Upper lobe of left lung (tissue), 6 donors: ENCODE measurements around the gene SEMA6A. TPM values are rescaled to one million over a fixed set of nuclear protein-coding genes. Genes with fewer than 3 reads are reported as not detected.

Experiments used
- ATAC-seq, 2 donors: fragments of 200-7000 bp; cut with Tn5 transposase; one replicate each; pipeline ENCODE4 v1.9.1; 2022; ENCODE audit warnings: mild to moderate bottlenecking in 2 of 2, moderate library complexity in 2 of 2; ENCODE audit not compliant: low FRiP score in 2 of 2
- DNase-seq, 2 donors: peaks; one replicate each; pipeline ENCODE4 v3.0.0-alpha.2; 2019 to 2020
- H3K27ac ChIP-seq, 4 donors: fragments of 200-600 bp; sonication (generic); one replicate each; pipeline ENCODE4 v1.5.1; 2016 to 2019
- H3K27me3 ChIP-seq, 4 donors: fragments of 200-600 bp; sonication (generic); one replicate each; pipeline ENCODE4 v1.5.1; 2017 to 2019
- H3K36me3 ChIP-seq, 4 donors: fragments of 200-600 bp; sonication (generic); one replicate each; pipeline ENCODE4 v1.5.1; 2016 to 2019
- H3K4me1 ChIP-seq, 4 donors: fragments of 200-600 bp; sonication (generic); one replicate each; pipeline ENCODE4 v1.5.1; 2018 to 2019
- H3K4me3 ChIP-seq, 4 donors: fragments of 200-600 bp; sonication (generic); one replicate each; pipeline ENCODE4 v1.5.1; 2017 to 2019; ENCODE audit warnings: mild to moderate bottlenecking in 2 of 4, moderate library complexity in 1 of 4
- H3K9me3 ChIP-seq, 4 donors: fragments of 200-600 bp; sonication (generic); one replicate each; pipeline ENCODE4 v1.5.1; 2018 to 2019
- EP300 ChIP-seq, 4 donors: sonication (generic); formaldehyde crosslinking; IDR thresholded peaks; one replicate each; pipeline ENCODE4 v1.5.1; 2017; ENCODE audit warnings: antibody characterized with exemption in 4 of 4, control low read depth in 2 of 4
- POLR2A ChIP-seq, 4 donors: fragments of 450-650 bp; IDR thresholded peaks; one replicate each; pipeline ENCODE4 v1.5.1; 2016 to 2017; ENCODE audit warnings: antibody characterized with exemption in 4 of 4, mild to moderate bottlenecking in 2 of 4
- POLR2AphosphoS5 ChIP-seq, 2 donors: sonication (generic); formaldehyde crosslinking; IDR thresholded peaks; one replicate each; pipeline ENCODE4 v1.5.1; 2017; ENCODE audit warnings: antibody characterized with exemption in 2 of 2
- WGBS, 2 donors: methylation state at CpG; one replicate each; pipeline ENCODE4 v1.1.5; 2017 to 2018; 5-methylcytosine and 5-hydroxymethylcytosine counted together
- total RNA-seq, 6 donors: library from RNA; depleted of rRNA in 4 of 6; stranded (reverse); fragments of >200 nt in 4 of 6; gene quantifications; one replicate each; pipeline versions ENCODE4 v1.1.0 to v1.2.1, GENCODE V29; 2016 to 2021
- TF ChIP-seq, protein P1 (sequence below), 6 experiments: fragments of 450-650 bp in 4 of 6; fragments of 200-600 bp in 2 of 6; sonication (generic) in 2 of 6; IDR thresholded peaks; one replicate each; pipeline ENCODE4 v1.5.1; 2016 to 2019; ENCODE audit warnings: antibody characterized with exemption in 6 of 6
- donor health status: DM: no; HTN: no; CAD: no; lungs with moderate emphysema.
- donor health status: DM: no; HTN: yes; CAD: no; lungs with severe emphysema.

The SEMA6A gene
- total RNA-seq, 6 donors from 2014 or later: 17.1 to 66.5 (median 26.9) TPM

DNA sequence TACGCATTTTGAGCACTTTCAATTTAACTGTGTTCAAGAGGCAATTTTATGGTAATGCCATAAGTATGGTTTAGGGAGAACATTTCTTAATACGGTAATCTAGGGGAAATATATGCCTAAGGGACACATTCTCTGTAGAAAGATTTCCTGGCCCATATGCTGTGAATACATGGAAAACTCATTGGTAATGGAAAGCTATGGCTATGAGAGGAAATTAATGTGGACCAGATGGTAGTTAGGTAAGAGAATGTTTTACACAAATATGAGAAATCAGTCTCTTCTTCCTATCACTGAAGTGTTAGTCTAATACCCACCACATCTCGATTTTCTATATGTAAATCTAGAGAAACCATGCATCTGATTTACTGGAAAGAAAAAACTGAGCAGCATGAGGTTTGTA lies 105.0 kb downstream of the SEMA6A start:
- no peak for DNase-seq
- Histone ChIP-seq H3K9me3 (peaks cover 0 to 3% (median 1%) of the 10 kb centered on the region in 4 donors), H3K4me3 (no peak overlapping the region), H3K36me3 (peaks cover 0 to 15% (median 6%) of the 10 kb centered on the region in 4 donors), H3K4me1 (peaks cover 0 to 3% (median 0%) of the 10 kb centered on the region in 4 donors), H3K27ac (no peak overlapping the region), H3K27me3 (no peaks in the 10 kb centered on the region)
- ATAC-seq: no peak
- WGBS, 2 donors: 63 to 82% methylated on average over 3 of the region's 3 CpGs
- TF ChIP-seq POLR2A (IDR thresholded peaks at IDR 0.05): no peak
- TF ChIP-seq, protein P1, sequence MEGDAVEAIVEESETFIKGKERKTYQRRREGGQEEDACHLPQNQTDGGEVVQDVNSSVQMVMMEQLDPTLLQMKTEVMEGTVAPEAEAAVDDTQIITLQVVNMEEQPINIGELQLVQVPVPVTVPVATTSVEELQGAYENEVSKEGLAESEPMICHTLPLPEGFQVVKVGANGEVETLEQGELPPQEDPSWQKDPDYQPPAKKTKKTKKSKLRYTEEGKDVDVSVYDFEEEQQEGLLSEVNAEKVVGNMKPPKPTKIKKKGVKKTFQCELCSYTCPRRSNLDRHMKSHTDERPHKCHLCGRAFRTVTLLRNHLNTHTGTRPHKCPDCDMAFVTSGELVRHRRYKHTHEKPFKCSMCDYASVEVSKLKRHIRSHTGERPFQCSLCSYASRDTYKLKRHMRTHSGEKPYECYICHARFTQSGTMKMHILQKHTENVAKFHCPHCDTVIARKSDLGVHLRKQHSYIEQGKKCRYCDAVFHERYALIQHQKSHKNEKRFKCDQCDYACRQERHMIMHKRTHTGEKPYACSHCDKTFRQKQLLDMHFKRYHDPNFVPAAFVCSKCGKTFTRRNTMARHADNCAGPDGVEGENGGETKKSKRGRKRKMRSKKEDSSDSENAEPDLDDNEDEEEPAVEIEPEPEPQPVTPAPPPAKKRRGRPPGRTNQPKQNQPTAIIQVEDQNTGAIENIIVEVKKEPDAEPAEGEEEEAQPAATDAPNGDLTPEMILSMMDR (IDR thresholded peaks at IDR 0.05): no peak

DNA sequence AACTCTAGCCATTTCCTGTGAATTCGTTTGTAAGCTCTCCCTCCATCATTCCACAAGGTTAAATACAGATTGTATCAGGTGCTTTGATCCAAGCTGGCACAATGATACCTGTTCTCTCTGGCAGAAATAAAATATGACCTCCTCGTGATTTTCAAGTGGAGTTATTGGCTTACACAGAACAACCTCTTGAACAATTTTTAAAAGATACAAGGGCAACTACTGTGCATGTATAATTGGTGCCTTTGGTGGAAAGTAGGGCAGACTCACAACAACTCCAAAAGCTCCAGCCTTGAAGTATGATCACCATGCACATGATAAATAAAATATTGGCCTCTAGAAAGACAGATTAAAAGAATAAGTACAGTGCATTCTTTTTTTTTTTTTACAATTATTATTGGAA lies 106.0 kb downstream of the SEMA6A start:
- no peak for DNase-seq
- no peak for ATAC-seq
- Histone ChIP-seq H3K27me3 (no peaks in the 10 kb centered on the region), H3K27ac (no peak overlapping the region), H3K4me1 (peaks cover 0 to 3% (median 0%) of the 10 kb centered on the region in 4 donors), H3K36me3 (peaks cover 0 to 24% (median 6%) of the 10 kb centered on the region in 4 donors), H3K9me3 (peaks cover 0 to 3% (median 1%) of the 10 kb centered on the region in 4 donors), H3K4me3 (no peak overlapping the region)
- 82 to 95% methylated on average over 2 of the region's 2 CpGs for WGBS, 2 donors
- no peak for TF ChIP-seq EP300 (IDR thresholded peaks at IDR 0.05)
- no peak for TF ChIP-seq POLR2A (IDR thresholded peaks at IDR 0.05)
- TF ChIP-seq, protein P1 (IDR thresholded peaks at IDR 0.05): no peak
- TF ChIP-seq POLR2AphosphoS5 (IDR thresholded peaks at IDR 0.05): no peak

DNA sequence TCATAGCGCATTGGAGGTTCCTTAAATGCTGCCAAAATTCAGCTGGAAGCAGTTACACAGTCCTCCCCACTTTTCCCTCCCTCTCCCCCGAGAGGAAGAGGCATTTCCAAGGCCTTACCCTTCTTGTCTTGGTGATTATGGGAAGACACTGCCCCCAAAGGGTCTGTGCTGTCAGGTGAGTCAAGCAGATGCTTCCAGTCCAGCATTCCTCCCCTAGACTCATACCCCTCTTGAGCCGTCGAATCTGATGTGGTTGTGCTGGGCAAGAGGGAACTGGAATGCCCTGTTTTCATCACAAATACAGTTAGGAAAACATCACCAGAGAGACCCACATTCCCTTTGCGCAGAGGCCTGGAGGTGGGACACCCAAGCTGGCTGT lies 107.2 kb downstream of the SEMA6A start:
- no peak overlapping the region for H3K27ac ChIP-seq
- peaks cover 0 to 24% (median 6%) of the 10 kb centered on the region in 4 donors for H3K36me3 ChIP-seq
- TF ChIP-seq, protein P1 (IDR thresholded peaks at IDR 0.05): no peak
- TF ChIP-seq POLR2A (IDR thresholded peaks at IDR 0.05) (no peak), POLR2AphosphoS5 (IDR thresholded peaks at IDR 0.05) (no peak), EP300 (IDR thresholded peaks at IDR 0.05) (no peak)
- peaks cover 0 to 3% (median 0%) of the 10 kb centered on the region in 4 donors for H3K4me1 ChIP-seq
- DNase-seq: no peak
- H3K4me3 ChIP-seq: no peak overlapping the region
- ATAC-seq: no peak
- 88 to 93% methylated on average over 5 of the region's 5 CpGs for WGBS, 2 donors
- H3K9me3 ChIP-seq: peaks cover 0 to 3% (median 1%) of the 10 kb centered on the region in 4 donors
- no peaks in the 10 kb centered on the region for H3K27me3 ChIP-seq

DNA sequence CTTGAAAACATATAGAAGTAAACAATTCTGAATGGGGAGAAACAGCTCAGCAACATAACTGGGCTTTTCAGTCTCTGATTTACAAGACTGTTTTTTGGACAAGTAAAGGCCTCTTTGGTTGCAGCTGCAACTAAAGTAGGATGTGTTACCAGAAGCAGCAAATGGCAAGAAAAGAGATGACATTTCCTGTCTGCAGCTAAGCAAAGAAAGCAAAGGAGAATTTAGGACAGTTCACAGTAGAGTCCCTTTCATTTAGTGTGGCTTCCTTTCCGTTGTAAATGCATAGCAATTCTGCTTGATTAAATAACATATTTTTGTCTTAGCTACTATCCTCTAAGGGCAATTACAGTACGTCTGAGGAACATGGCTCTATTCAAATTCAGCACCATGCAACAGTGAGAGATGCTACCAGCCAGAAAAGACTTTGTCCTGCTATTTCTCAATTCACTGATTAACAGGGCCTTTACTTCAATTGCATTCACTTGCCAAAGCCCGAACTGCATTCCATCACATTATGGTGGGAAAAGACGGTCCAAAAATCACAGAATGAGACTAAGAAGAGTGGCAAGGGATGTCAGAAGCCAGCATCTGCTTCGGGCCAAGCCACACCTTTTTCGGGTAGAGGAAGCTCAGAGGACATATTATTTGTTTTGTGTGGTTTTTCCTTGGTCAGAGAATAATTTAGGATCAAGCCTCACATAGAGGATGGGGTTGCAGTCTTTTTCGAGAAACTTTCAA lies 107.7 kb downstream of the SEMA6A start:
- TF ChIP-seq EP300 (IDR thresholded peaks at IDR 0.05) (no peak), POLR2AphosphoS5 (IDR thresholded peaks at IDR 0.05) (no peak), POLR2A (IDR thresholded peaks at IDR 0.05) (no peak)
- TF ChIP-seq, protein P1 (IDR thresholded peaks at IDR 0.05): no peak
- ATAC-seq: no peak
- peaks cover 0 to 3% (median 1%) of the 10 kb centered on the region in 4 donors for H3K9me3 ChIP-seq
- WGBS, 2 donors: 86 to 94% methylated on average over 7 of the region's 7 CpGs
- H3K4me3 ChIP-seq: no peak overlapping the region
- H3K36me3 ChIP-seq: peaks cover 0 to 24% (median 6%) of the 10 kb centered on the region in 4 donors
- no peak for DNase-seq
- no peaks in the 10 kb centered on the region for H3K4me1 ChIP-seq
- H3K27ac ChIP-seq: no peak overlapping the region
- H3K27me3 ChIP-seq: no peaks in the 10 kb centered on the region

DNA sequence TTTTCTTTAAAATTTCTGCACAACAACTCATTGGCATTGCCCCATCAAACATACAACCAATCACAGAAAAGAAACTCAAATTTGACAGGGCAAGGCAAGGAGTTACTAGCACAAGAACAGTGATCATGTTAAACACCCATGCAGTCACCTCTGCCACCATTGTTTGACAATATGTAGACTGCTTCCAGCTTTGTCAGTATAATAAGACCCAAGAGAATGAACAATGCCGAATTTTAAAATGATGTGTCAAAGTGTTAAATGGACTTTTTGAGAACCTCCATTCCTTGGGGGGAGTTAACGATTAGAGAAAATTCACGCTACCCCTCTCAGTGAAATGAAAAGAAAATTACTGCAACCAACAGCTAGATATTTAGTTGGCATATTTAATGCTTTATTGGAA lies 109.2 kb downstream of the SEMA6A start:
- peaks cover 0 to 3% (median 1%) of the 10 kb centered on the region in 4 donors for H3K9me3 ChIP-seq
- H3K4me3 ChIP-seq: no peak overlapping the region
- no peaks in the 10 kb centered on the region for H3K27me3 ChIP-seq
- H3K36me3 ChIP-seq: peaks cover 0 to 24% (median 6%) of the 10 kb centered on the region in 4 donors
- no peaks in the 10 kb centered on the region for H3K4me1 ChIP-seq
- TF ChIP-seq, protein P1 (IDR thresholded peaks at IDR 0.05): no peak
- TF ChIP-seq POLR2AphosphoS5 (IDR thresholded peaks at IDR 0.05) (no peak), EP300 (IDR thresholded peaks at IDR 0.05) (no peak), POLR2A (IDR thresholded peaks at IDR 0.05) (no peak)
- DNase-seq (no peak), ATAC-seq (no peak)
- H3K27ac ChIP-seq: no peak overlapping the region
- WGBS, 2 donors: 98 to 99% methylated on average over 3 of the region's 3 CpGs
